ENCODE measurements around the gene GAREM1. TPM values are rescaled to one million over a fixed set of nuclear protein-coding genes. Genes with fewer than 3 reads are reported as not detected.
"Not testable (repeated sequence)": the region's sequence is repeated elsewhere in the genome, so short reads cannot be mapped to it uniquely, and the experiment has no call there.

The GAREM1 gene
- total RNA-seq, 1 donor from 2014 or later = 22.9 TPM

GRCh38 chr18:32324181-32324580 lies 146.5 kb downstream of the GAREM1 start:
- ATAC-seq = no peak

DNA sequence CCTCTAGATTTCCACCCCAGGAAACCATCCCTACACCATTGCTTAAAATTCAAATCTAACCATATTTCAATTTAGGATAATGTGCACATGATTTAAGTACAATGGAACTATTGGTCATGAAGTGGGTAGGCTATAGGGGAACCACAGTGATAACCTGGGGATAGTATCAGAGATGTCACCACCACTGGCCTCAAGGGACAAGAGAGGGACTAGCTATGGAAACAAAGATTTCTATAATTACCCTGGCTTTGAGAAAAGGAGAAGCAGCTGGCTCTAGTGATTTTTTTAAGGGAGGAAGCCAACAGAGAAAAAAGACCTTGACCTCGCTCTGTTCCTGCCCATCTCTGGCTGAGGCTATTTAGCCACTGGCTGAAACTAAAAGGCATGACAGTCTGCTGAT lies 148.9 kb downstream of the GAREM1 start:
- no peak for ATAC-seq

DNA sequence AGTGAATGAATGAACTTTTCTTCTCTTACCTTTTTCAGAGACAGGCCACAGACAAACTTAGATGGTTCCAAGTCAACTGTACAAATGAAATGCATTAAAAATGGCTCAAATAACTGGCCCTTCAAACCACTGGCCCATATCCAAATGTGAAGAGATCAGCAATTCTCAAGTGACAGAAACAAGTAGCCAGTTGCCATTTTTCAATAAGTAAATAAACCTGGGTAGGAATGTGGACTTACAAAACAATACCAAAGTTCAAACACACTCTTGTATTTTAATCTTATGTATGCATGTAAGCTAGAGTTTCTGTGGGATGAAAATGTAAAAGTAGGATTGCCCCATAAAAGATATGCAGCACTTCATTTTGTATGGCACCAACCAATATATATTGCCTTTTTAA lies 151.6 kb downstream of the GAREM1 start:
- no peak for ATAC-seq

DNA sequence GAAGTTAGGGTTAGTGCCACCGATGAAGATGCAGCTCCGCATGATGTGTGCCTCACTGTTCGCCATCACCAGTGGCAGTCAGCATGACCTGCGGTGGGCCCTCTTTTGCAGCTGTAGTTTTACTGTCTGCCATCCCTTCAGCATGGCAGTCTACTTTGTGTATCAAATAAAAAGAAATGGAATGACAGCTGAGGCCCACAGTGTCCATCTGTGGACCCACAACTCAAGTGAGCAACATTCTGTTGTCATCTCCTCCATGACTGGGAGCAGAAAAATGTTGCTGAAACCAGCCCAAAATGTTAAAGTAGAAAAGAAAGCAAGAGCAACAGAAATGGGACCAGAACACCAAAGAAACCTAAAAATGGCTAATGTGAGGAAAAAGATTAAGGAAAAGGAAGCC lies 152.1 kb downstream of the GAREM1 start:
- no peak for ATAC-seq

GRCh38 chr18:32317651-32318050 lies 153.0 kb downstream of the GAREM1 start:
- no peak for ATAC-seq

DNA sequence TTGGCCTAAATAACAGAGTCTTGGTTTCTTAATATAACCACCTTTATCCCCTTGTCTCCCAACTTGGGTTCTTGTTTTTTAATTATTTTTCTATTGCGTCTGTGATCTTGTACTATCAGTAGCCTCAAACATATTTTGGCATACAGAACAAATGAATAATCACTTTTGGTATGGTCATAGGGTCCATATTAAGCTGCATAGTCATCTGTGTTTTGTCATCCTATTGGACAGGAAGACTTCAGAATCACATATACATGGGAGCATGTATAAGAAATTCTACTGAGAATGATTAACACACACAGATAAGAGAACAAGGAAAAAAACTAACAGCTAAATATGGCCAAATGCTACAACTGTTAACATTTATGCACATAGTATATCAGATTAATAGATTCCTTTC lies 154.8 kb downstream of the GAREM1 start:
- ATAC-seq = no peak

DNA sequence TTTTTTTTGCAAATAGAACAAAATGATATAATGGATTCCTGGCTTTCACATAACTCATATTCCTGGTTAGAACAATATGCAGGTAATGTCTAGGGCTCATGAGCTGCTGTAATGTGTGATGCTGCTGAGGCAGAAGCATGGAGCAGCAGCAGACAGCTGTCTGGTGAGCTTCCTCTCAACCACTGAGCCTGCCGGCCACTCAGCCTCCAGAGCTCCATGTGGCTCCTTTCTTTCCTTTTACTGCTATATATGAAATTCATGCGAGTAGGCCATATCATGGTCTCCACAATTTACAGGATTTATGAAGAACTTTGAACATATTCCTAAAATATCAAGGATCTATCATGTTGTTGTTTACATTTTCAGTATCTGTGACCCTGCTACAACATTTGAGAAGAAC lies 159.9 kb downstream of the GAREM1 start:
- no peak for ATAC-seq

DNA sequence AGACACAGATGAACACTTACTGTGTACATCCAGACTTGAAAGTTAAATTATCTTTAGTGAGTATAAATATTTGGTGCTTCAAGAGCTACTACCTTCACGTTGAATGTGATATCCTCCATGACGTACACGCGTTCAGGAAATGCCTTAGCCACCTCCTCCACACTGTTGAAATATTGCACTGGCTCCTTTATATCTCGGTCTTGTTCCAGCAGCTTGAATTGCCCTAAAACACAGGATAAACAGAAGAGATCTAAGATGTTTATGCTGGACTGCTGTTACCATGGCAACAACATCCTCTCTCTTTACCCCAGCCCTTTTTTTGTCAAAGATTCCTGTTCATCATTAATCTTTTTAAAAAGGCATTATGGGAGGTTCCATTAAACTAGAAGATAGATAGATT lies 160.6 kb downstream of the GAREM1 start:
- no peak for ATAC-seq

GRCh38 chr18:32308493-32309120 lies 162.1 kb downstream of the GAREM1 start:
- ATAC-seq = peak; percentile 90

GRCh38 chr18:32303400-32303799 lies 167.3 kb downstream of the GAREM1 start:
- ATAC-seq = no peak

GRCh38 chr18:32302806-32303205 lies 167.9 kb downstream of the GAREM1 start:
- no peak for ATAC-seq

- ATAC-seq = peak; percentile 52
These were observed 168.5 kb downstream of the GAREM1 start for GRCh38 chr18:32301976-32302743.

- no peak for ATAC-seq
These were observed 169.3 kb downstream of the GAREM1 start for GRCh38 chr18:32301361-32301760.

DNA sequence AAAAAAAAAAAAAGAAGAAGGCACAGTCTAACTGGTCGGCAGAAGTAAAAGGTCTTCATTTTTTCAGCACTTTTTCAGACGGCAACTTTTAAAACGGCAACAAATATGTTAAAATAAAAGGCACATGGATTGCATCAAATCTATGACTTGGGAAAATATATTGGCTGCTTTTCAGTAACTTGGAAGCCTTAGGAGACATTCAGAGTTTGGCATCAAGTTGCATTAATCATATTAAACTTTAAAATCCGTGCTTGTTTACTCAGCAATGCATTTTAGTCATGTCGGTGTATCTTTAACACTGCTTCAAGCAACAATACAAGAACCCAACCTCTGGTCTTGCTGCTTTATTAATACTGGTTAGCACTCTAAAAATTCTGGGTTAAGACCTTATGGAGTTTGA lies 169.8 kb downstream of the GAREM1 start:
- ATAC-seq = no peak

GRCh38 chr18:32299484-32299883 lies 171.2 kb downstream of the GAREM1 start:
- ATAC-seq = no peak

- no peak for ATAC-seq
These were observed 172.5 kb downstream of the GAREM1 start for GRCh38 chr18:32298171-32298667.

GRCh38 chr18:32297579-32298170 lies 173.0 kb downstream of the GAREM1 start:
- ATAC-seq = no peak

GRCh38 chr18:32296851-32297250 lies 173.8 kb downstream of the GAREM1 start:
- no peak for ATAC-seq

GRCh38 chr18:32295604-32296003 lies 175.1 kb downstream of the GAREM1 start:
- no peak for ATAC-seq

DNA sequence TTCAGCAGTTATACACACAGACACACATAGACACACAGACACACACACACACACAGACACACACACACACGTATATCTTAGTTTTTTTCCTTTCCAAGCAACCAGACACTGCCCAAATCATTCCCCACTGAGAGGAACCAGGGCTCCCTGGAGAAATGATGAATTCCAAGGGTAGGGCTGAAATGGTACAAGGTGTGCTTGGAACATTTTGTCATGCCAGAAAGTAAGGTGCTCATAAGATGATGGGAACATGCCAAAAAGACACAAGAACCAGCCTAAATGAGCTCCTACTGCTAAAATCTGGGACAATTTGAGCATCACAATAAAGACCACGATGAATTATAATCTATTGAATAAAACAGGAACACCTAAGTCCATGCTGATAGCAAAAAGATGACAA lies 177.6 kb downstream of the GAREM1 start:
- no peak for ATAC-seq

- not testable (repeated sequence) for ATAC-seq
These were observed 179.1 kb downstream of the GAREM1 start for GRCh38 chr18:32291623-32292022.

GRCh38 chr18:32290810-32291209 lies 179.9 kb downstream of the GAREM1 start:
- no peak for ATAC-seq

DNA sequence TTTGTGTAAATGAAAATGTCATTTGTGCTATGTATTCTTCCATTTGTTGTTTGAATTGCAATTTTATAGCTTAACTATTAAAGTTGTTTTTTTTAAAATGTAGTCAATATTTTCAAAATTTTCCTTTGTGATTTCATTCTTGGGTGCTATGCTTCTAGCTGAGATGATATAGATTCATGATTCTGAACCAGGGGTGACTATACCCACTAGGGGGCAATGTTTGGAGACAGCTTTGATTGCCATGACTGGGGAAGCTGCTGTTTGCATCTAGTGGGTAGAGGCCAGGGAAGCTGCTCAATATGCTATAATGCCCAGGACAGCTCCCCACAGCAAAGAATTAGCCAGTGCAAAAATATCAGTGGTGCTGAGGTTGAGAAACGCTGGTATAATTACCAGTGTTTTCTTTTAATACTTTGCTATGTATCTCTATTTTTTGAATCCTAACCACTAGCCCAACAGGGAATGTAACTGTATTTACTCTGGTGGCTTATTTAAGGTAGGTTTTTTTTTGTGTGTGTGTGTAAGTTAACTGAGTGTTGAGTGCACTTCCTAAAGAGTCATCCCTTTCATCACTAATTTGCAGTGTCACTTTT lies 181.1 kb downstream of the GAREM1 start:
- peak; percentile 69 for ATAC-seq

Data from esophagus mucosa (tissue), 1 donor.